SK-N-MC (cell line): ENCODE measurements around the gene FBXO22.

Source experiments
- EZH2 ChIP-seq: fragments of 200-600 bp; sonication (generic); IDR thresholded peaks from one replicate; pipeline ENCODE4 v1.6.1; 2017; ENCODE audit warnings: antibody characterized with exemption
- FOXP2 ChIP-seq: optimal IDR thresholded peaks from 2 replicates; pipeline ENCODE3; 2011; ENCODE audit warnings: mild to moderate bottlenecking, moderate library complexity; ENCODE audit not compliant: insufficient read depth; ENCODE audit errors: extremely low read length, control extremely low read depth
- POLR2AphosphoS5 ChIP-seq: IDR thresholded peaks from 2 replicates; pipeline ENCODE4 v1.6.1; 2012; ENCODE audit warnings: mild to moderate bottlenecking, low read depth, low read length, borderline replicate concordance

DNA sequence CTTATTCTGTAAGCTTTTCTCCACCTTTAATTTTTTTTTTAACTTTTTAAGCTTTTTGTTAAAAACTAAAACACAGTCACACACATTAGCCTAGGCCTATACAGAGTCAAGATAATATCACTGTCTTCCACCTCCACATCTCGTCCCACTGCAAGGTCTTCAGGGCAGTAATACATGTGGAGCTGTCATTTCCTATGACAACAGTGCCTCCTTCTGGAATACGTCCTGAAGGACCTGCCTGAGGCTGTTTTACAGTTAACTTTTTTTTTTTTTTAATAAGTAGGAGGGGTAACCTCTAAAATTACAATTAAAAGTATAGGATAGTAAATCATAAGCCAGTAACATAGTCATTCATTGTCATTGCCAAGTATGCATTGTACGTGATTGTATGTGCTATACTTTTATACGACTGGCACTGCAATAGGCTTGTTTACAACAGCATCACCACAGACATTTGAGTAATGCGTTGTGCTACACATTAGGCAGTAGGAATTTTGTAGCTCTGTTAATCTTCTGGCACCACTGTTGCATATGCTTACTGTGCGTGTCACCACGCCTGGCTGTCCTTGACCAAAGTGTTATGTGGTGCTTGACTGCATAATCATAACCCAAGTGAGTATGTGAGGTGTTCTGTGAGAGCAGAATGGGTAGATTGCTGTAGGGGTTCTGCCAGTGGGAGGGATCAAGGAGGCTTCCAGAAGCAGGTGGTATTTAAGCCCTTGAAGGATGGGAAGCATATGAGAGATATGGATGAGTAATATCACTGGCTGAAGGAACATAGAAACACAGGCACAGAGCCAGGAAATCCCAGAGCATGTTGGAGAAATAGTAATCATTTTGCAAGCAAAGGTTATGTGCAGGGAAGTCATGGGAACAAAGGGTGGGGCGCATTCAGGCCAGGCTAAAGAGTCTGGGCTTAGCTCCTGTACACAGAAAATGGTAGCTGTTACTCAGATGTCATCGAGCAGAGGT is 18.3 kb downstream of the FBXO22 start:
- TF ChIP-seq POLR2AphosphoS5 (no peak), EZH2 (no peak), FOXP2 (no peak)
